Bronchial epithelial cell (primary cell): ENCODE measurements around the gene TDRD12. TPM values are rescaled to one million over a fixed set of nuclear protein-coding genes. Genes with fewer than 3 reads are reported as not detected.

Source experiments
- DNase-seq: peaks from one replicate; pipeline ENCODE4 v3.0.0-alpha.2; 2010; ENCODE audit warnings: low read depth
- FAIRE-seq: peaks from 2 replicates; lab custom pipeline; 2011; peaks lifted over from hg19 to GRCh38; lab: Jason Lieb, UNC
- H3K27me3 ChIP-seq: 2 replicates; pipeline ENCODE4 v1.5.1; 2011; ENCODE audit warnings: low read length; ENCODE audit not compliant: control insufficient read depth, insufficient read depth
- H3K36me3 ChIP-seq: 2 replicates; pipeline ENCODE4 v1.5.1; 2011; ENCODE audit warnings: low read length; ENCODE audit not compliant: control insufficient read depth, insufficient read depth
- H3K4me3 ChIP-seq: 2 replicates; pipeline ENCODE4 v1.5.1; 2011; ENCODE audit warnings: mild to moderate bottlenecking, low read depth, low read length, control low read depth
- CTCF ChIP-seq: IDR thresholded peaks from 2 replicates; pipeline ENCODE4 v1.5.1; 2011; ENCODE audit warnings: mild to moderate bottlenecking, moderate library complexity, low read length, control low read depth, inconsistent platforms; ENCODE audit not compliant: insufficient read depth, severe bottlenecking
- total RNA-seq: library from RNA; depleted of rRNA; stranded (reverse); fragments of >200 nt; gene quantifications from 2 replicates; pipeline ENCODE4 v1.2.1, GENCODE V29; 2014

TDRD12 gene
- total RNA-seq, 1 donor from 2014 or later = 1.6 TPM

GRCh38 chr19:32680986-32681385 is 38.6 kb upstream of the TDRD12 start:
- peaks cover 15% of the 10 kb centered on the region for H3K27me3 ChIP-seq
- no peak for DNase-seq
- FAIRE-seq = no peak
- TF ChIP-seq CTCF = no peak
- no peaks in the 10 kb centered on the region for H3K36me3 ChIP-seq
- no peak overlapping the region for H3K4me3 ChIP-seq

GRCh38 chr19:32682317-32682716 is 37.2 kb upstream of the TDRD12 start:
- FAIRE-seq (no peak), DNase-seq (peak; percentile 12)
- Histone ChIP-seq H3K36me3 (no peaks in the 10 kb centered on the region), H3K27me3 (peaks cover 3% of the 10 kb centered on the region), H3K4me3 (no peak overlapping the region)
- no peak for TF ChIP-seq CTCF

- TF ChIP-seq CTCF = no peak
- H3K27me3 ChIP-seq = no peaks in the 10 kb centered on the region
- FAIRE-seq = no peak
- no peaks in the 10 kb centered on the region for H3K36me3 ChIP-seq
- H3K4me3 ChIP-seq = no peak overlapping the region
- no peak for DNase-seq
Observed at GRCh38 chr19:32686847-32687475, 32.6 kb upstream of the TDRD12 start.

GRCh38 chr19:32687681-32688080 is 31.9 kb upstream of the TDRD12 start:
- Histone ChIP-seq H3K36me3 (no peaks in the 10 kb centered on the region), H3K27me3 (no peaks in the 10 kb centered on the region), H3K4me3 (no peak overlapping the region)
- no peak for FAIRE-seq
- no peak for DNase-seq
- no peak for TF ChIP-seq CTCF

DNA sequence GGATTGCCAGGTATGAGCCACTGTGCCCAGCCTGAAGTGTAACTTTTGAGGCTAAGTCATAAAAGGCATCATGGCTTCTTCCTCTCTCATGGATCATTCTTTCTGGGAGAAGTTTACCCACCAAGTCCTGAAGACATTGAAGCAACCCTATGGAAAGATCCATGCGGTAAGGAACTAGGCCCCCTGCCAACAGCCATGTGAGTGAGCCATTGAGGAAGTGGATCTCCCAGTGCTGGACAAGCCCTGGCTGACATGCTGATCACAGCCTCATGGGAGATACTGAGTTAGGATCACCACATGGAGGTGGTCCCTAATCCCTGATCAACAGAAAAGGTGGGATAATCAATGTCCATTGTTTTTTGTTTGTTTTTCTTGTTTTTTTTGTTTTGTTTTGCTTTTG is 31.3 kb upstream of the TDRD12 start:
- FAIRE-seq = no peak
- no peak for DNase-seq

More for the DNA sequence above, 31.3 kb upstream of the TDRD12 start:
- H3K36me3 ChIP-seq = no peaks in the 10 kb centered on the region
- no peaks in the 10 kb centered on the region for H3K27me3 ChIP-seq
- no peak overlapping the region for H3K4me3 ChIP-seq
- TF ChIP-seq CTCF = no peak
